CD4-positive, alpha-beta T cell (primary cell): ENCODE data around the gene NTMT2. TPM values are rescaled to one million over a fixed set of nuclear protein-coding genes. Genes with fewer than 3 reads are reported as not detected.
A peak's percentile ranks its signal among the peaks of the same experiment; 100 is the strongest.
"Not testable (repeated sequence)": the region's sequence is repeated elsewhere in the genome, so short reads cannot be mapped to it uniquely, and the experiment has no call there.

Source experiments
- ATAC-seq: fragments of 200-7000 bp; cut with Tn5 transposase; one replicate; pipeline ENCODE4 v1.10.0; 2022; ENCODE audit warnings: mild to moderate bottlenecking; ENCODE audit not compliant: poor library complexity
- CTCF ChIA-PET: fragments of 350-600 bp; sonication (Branson Sonifier 250); formaldehyde crosslinking; loops from one replicate; lab custom pipeline; 2021; ENCODE audit warnings: antibody characterized with exemption, inconsistent platforms; lab: Charles Lee
- POLR2A ChIA-PET: fragments of 350-600 bp; sonication (Branson Sonifier 250); formaldehyde crosslinking; loops from one replicate; lab custom pipeline; 2021; ENCODE audit warnings: antibody characterized with exemption, inconsistent platforms; lab: Charles Lee
- DNase-seq, 14 experiments: peaks; one replicate each; pipeline ENCODE4 v3.0.0-alpha.2; 2013 to 2020; ENCODE audit warnings: mixed read lengths in 2 of 14
- H3K27ac ChIP-seq, 2 donors: one replicate each; pipeline versions ENCODE4 v1.5.1 to v1.7.0; 2013; ENCODE audit warnings: low read length in 2 of 2, low read depth in 1 of 2, mild to moderate bottlenecking in 1 of 2
- H3K27me3 ChIP-seq, 2 experiments: 1 replicate in 1 of 2; 2 replicates in 1 of 2; pipeline versions ENCODE4 v1.6.1 to v1.7.0; 2013; ENCODE audit warnings: low read length in 2 of 2, control low read depth in 1 of 2, mild to moderate bottlenecking in 1 of 2, moderate library complexity in 1 of 2; ENCODE audit not compliant: insufficient read depth in 2 of 2, control insufficient read depth in 1 of 2
- H3K36me3 ChIP-seq: one replicate; pipeline ENCODE4 v1.6.1; 2013; ENCODE audit warnings: low read length, control low read depth; ENCODE audit not compliant: insufficient read depth
- H3K4me1 ChIP-seq: one replicate; pipeline ENCODE4 v1.6.1; 2013; ENCODE audit warnings: low read length, control low read depth; ENCODE audit not compliant: insufficient read depth
- H3K4me3 ChIP-seq: one replicate; pipeline ENCODE4 v1.5.1; 2013; ENCODE audit warnings: mild to moderate bottlenecking, low read length, moderate library complexity
- H3K9me3 ChIP-seq, 2 experiments: 1 replicate in 1 of 2; 2 replicates in 1 of 2; pipeline versions ENCODE4 v1.6.1 to v1.7.0; 2013; ENCODE audit warnings: low read length in 2 of 2, mild to moderate bottlenecking in 2 of 2, control low read depth in 1 of 2, moderate library complexity in 1 of 2; ENCODE audit not compliant: control insufficient read depth in 1 of 2, insufficient read depth in 1 of 2
- H3K27ac Mint-ChIP-seq: one replicate; pipeline ENCODE4 v1.8.0; 2020; ENCODE audit warnings: mixed read lengths
- H3K27me3 Mint-ChIP-seq: one replicate; pipeline ENCODE4 v1.8.0; 2021; ENCODE audit warnings: mixed read lengths
- H3K36me3 Mint-ChIP-seq: one replicate; pipeline ENCODE4 v1.8.0; 2021; ENCODE audit warnings: low read depth, mixed read lengths
- H3K4me1 Mint-ChIP-seq: one replicate; pipeline ENCODE4 v1.8.0; 2021; ENCODE audit warnings: low read depth, mixed read lengths
- H3K4me3 Mint-ChIP-seq: one replicate; pipeline ENCODE4 v1.8.0; 2020; ENCODE audit warnings: mild to moderate bottlenecking, mixed read lengths
- H3K9me3 Mint-ChIP-seq: one replicate; pipeline ENCODE4 v1.8.0; 2020; ENCODE audit warnings: mixed read lengths
- intact Hi-C, 2 experiments: fragments of 100-400 bp; cut with DNase I in 1 of 2; cut with micrococcal nuclease in 1 of 2; formaldehyde crosslinking; loops; one replicate each; pipeline versions ENCODE4 v1.15.1 to v1.9.0; 2023 to 2025; cut with DNase I, micrococcal nuclease
- total RNA-seq, 174 experiments: library from RNA in 2 of 174; stranded (reverse) in 2 of 174; gene quantifications; one replicate each; pipeline ENCODE4 v1.2.3 and lab custom pipeline; 2021 to 2026
- TF ChIP-seq, protein P1 (sequence below): fragments of 200-600 bp; IDR thresholded peaks from one replicate; pipeline ENCODE4 v1.8.0; 2022; ENCODE audit warnings: antibody characterized with exemption, mild to moderate bottlenecking

Gene NTMT2
- total RNA-seq, 2 experiments from 2014 or later, result not detected

GRCh38 chr1:170166518-170167180 is 20.9 kb downstream of the NTMT2 start:
- no peak for ATAC-seq
- H3K36me3 Mint-ChIP-seq, result no peaks in the 10 kb centered on the region
- POLR2A ChIA-PET, result no interaction called here

DNA sequence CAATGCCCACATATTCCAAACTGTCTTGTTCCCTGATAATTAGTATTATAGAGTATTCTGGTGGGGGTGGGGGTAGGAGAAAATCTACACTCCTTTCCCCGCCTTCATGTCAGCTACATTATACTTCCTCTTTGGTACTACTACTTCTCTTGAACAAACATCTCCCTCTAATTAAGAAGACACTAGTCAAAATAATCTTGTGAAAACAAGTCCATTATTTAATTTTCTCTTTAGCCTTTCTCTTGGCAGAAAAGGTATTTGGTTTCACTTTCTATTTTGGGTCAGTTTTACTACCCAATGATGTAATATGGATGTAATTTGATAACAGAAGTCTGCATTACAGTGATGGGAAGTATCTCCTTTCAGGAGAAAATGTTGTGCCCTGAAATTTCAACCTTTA is 22.5 kb downstream of the NTMT2 start:
- no peaks in the 10 kb centered on the region for H3K36me3 Mint-ChIP-seq

More at GRCh38 chr1:170166518-170167180, 20.9 kb downstream of the NTMT2 start:
- Mint-ChIP-seq H3K27ac (no peak overlapping the region), H3K27me3 (peaks cover 4% of the 10 kb centered on the region), H3K4me3 (no peak overlapping the region), H3K9me3 (peaks cover 13% of the 10 kb centered on the region), H3K4me1 (peaks cover 5% of the 10 kb centered on the region)
- no peaks in the 10 kb centered on the region for H3K4me1 ChIP-seq
- intact Hi-C loops, result no loop called here
- H3K4me3 ChIP-seq, result no peak overlapping the region
- DNase-seq, result no peak
- H3K27ac ChIP-seq, result no peak overlapping the region
- no peaks in the 10 kb centered on the region for H3K27me3 ChIP-seq
- H3K36me3 ChIP-seq, result no peaks in the 10 kb centered on the region
- CTCF ChIA-PET, result no interaction called here
- TF ChIP-seq, protein P1, sequence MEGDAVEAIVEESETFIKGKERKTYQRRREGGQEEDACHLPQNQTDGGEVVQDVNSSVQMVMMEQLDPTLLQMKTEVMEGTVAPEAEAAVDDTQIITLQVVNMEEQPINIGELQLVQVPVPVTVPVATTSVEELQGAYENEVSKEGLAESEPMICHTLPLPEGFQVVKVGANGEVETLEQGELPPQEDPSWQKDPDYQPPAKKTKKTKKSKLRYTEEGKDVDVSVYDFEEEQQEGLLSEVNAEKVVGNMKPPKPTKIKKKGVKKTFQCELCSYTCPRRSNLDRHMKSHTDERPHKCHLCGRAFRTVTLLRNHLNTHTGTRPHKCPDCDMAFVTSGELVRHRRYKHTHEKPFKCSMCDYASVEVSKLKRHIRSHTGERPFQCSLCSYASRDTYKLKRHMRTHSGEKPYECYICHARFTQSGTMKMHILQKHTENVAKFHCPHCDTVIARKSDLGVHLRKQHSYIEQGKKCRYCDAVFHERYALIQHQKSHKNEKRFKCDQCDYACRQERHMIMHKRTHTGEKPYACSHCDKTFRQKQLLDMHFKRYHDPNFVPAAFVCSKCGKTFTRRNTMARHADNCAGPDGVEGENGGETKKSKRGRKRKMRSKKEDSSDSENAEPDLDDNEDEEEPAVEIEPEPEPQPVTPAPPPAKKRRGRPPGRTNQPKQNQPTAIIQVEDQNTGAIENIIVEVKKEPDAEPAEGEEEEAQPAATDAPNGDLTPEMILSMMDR, result no peak
- no peaks in the 10 kb centered on the region for H3K9me3 ChIP-seq

DNA sequence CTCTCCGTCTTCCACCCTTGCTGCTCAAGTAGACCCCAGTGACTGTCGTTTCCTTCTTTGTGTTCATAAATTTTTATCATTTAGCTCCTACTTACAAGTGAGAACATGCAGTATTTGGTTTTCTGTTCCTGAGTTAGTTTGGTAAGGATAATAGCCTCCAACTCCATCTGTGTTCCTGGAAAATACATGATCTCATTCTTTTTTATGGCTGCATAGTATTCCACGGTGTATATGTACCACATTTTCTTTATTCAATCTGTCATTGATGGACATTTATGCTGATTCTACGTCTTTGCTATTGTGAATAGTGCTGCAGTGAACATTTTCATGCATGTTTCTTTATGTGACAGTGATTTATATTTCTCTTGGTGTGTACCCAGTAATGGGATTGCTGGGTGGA is 24.8 kb downstream of the NTMT2 start:
- H3K9me3 Mint-ChIP-seq, result peaks cover 17% of the 10 kb centered on the region
- CTCF ChIA-PET, H3K4me1 ChIP-seq, H3K27ac ChIP-seq, H3K36me3 ChIP-seq, H3K36me3 Mint-ChIP-seq, H3K27me3 Mint-ChIP-seq, POLR2A ChIA-PET, H3K27ac Mint-ChIP-seq, H3K4me3 ChIP-seq, DNase-seq, H3K27me3 ChIP-seq, intact Hi-C loops, H3K9me3 ChIP-seq, H3K4me3 Mint-ChIP-seq, ATAC-seq, H3K4me1 Mint-ChIP-seq: not testable (repeated sequence)

More for the DNA sequence above, 22.5 kb downstream of the NTMT2 start:
- TF ChIP-seq, protein P1, result no peak
- no peak overlapping the region for H3K4me3 Mint-ChIP-seq
- H3K9me3 Mint-ChIP-seq, result peaks cover 17% of the 10 kb centered on the region
- DNase-seq, result peak in 1 of 14 experiments; percentile 28
- H3K9me3 ChIP-seq, result no peaks in the 10 kb centered on the region
- ChIA-PET POLR2A (interaction anchor here (0.7 kb wide), 1 partner anchor 34 kb away, joined by 3 read pairs; no protein-coding TSS in a partner anchor), CTCF (no interaction called here)
- no peaks in the 10 kb centered on the region for H3K27me3 Mint-ChIP-seq
- H3K4me1 ChIP-seq, result no peaks in the 10 kb centered on the region
- no peak for ATAC-seq
- intact Hi-C loops, result no loop called here
- H3K27me3 ChIP-seq, result no peaks in the 10 kb centered on the region
- H3K27ac Mint-ChIP-seq, result no peak overlapping the region
- no peak overlapping the region for H3K4me3 ChIP-seq
- peaks cover 5% of the 10 kb centered on the region for H3K4me1 Mint-ChIP-seq
- no peak overlapping the region for H3K27ac ChIP-seq
- H3K36me3 ChIP-seq, result no peaks in the 10 kb centered on the region

GRCh38 chr1:170174395-170174794 is 28.6 kb downstream of the NTMT2 start:
- Histone ChIP-seq H3K4me1 (no peaks in the 10 kb centered on the region), H3K9me3 (no peaks in the 10 kb centered on the region), H3K27me3 (no peaks in the 10 kb centered on the region), H3K4me3 (no peak overlapping the region), H3K27ac (no peak overlapping the region), H3K36me3 (no peaks in the 10 kb centered on the region)
- Mint-ChIP-seq H3K4me1 (no peaks in the 10 kb centered on the region), H3K4me3 (no peak overlapping the region), H3K36me3 (no peaks in the 10 kb centered on the region), H3K27ac (no peak overlapping the region), H3K9me3 (peaks cover 17% of the 10 kb centered on the region), H3K27me3 (no peaks in the 10 kb centered on the region)
- TF ChIP-seq, protein P1, result no peak
- ChIA-PET CTCF (no interaction called here), POLR2A (no interaction called here)
- intact Hi-C loops, result no loop called here
- DNase-seq (no peak), ATAC-seq (no peak)
